Endothelial cell of umbilical vein (primary cell): ENCODE results near the gene ANKS1B. TPM values are rescaled to one million over a fixed set of nuclear protein-coding genes. Genes with fewer than 3 reads are reported as not detected.

ENCODE experiments used
- BruUV-seq: library from RNA; stranded (reverse); fragments of 400-500 nt; replicated peaks from 2 replicates; lab custom pipeline; 2021; lab: Mats Ljungman, UMichigan
- CTCF ChIA-PET: fragments of 300-600, 350-600 bp; sonication (Branson Sonifier 250); formaldehyde crosslinking; loops from one replicate; lab custom pipeline; 2021; ENCODE audit warnings: antibody characterized with exemption, inconsistent platforms; lab: Charles Lee
- POLR2A ChIA-PET: fragments of 300-600, 350-600 bp; sonication (Branson Sonifier 250); formaldehyde crosslinking; loops from one replicate; lab custom pipeline; 2021; ENCODE audit warnings: antibody characterized with exemption, inconsistent platforms; lab: Charles Lee
- DNase-seq: peaks from one replicate; pipeline ENCODE4 v3.0.0-alpha.2; 2011; ENCODE audit warnings: low read depth, low spot score
- FAIRE-seq: peaks from 2 replicates; lab custom pipeline; 2011; peaks lifted over from hg19 to GRCh38; lab: Jason Lieb, UNC
- H2AFZ ChIP-seq: 2 replicates; pipeline ENCODE4 v1.6.0; 2012; ENCODE audit warnings: low read depth, low read length, control low read depth, inconsistent platforms
- H3K27ac ChIP-seq: 2 replicates; pipeline ENCODE4 v1.5.1; 2011; ENCODE audit warnings: low read depth, mild to moderate bottlenecking, control low read depth, low read length, moderate library complexity; ENCODE audit not compliant: insufficient read depth
- H3K27me3 ChIP-seq, 2 experiments: 2 replicates each; pipeline versions ENCODE4 v1.6.0 to v1.6.1; 2011; ENCODE audit warnings: low read length in 2 of 2, mixed read lengths in 1 of 2; ENCODE audit not compliant: control insufficient read depth in 2 of 2, insufficient read depth in 2 of 2
- H3K36me3 ChIP-seq, 2 experiments: 2 replicates in 1 of 2; 3 replicates in 1 of 2; pipeline ENCODE4 v1.5.1; 2011; ENCODE audit warnings: low read length in 2 of 2, mild to moderate bottlenecking in 1 of 2, moderate library complexity in 1 of 2; ENCODE audit not compliant: control insufficient read depth in 2 of 2, insufficient read depth in 2 of 2; ENCODE audit errors: extremely low read depth in 1 of 2
- H3K4me1 ChIP-seq: 3 replicates; pipeline ENCODE4 v1.5.1; 2011; ENCODE audit warnings: mild to moderate bottlenecking, low read length; ENCODE audit not compliant: control insufficient read depth, insufficient read depth; ENCODE audit errors: extremely low read depth
- H3K4me2 ChIP-seq: 2 replicates; pipeline ENCODE4 v1.6.1; 2011; ENCODE audit warnings: low read length, control low read depth, mixed read lengths; ENCODE audit not compliant: insufficient read depth
- H3K4me3 ChIP-seq, 3 experiments: fragments of 200-600 bp in 1 of 3; sonication (generic), shearing (Covaris generic) in 1 of 3; replicated peaks in 1 of 3; 2 replicates each; pipeline ENCODE4 v1.5.1; 2011 to 2016; ENCODE audit warnings: control low read depth in 3 of 3, low read length in 3 of 3, mild to moderate bottlenecking in 2 of 3, inconsistent platforms in 1 of 3, low read depth in 1 of 3, moderate library complexity in 1 of 3; ENCODE audit not compliant: insufficient read depth in 1 of 3
- H3K79me2 ChIP-seq: 2 replicates; pipeline ENCODE4 v1.6.0; 2012; ENCODE audit warnings: low read length, inconsistent platforms; ENCODE audit not compliant: control insufficient read depth, insufficient read depth
- H3K9ac ChIP-seq: replicated peaks from 2 replicates; pipeline ENCODE3; 2011; ENCODE audit warnings: low read length, control low read depth; ENCODE audit not compliant: insufficient read depth; ENCODE audit errors: extremely low read depth
- H3K9me1 ChIP-seq: replicated peaks from 3 replicates; pipeline ENCODE4 v1.6.0; 2011; ENCODE audit warnings: mild to moderate bottlenecking, low read length; ENCODE audit not compliant: control insufficient read depth, insufficient read depth; ENCODE audit errors: extremely low read depth
- H3K9me3 ChIP-seq: replicated peaks from 2 replicates; pipeline ENCODE4 v1.5.1; 2012; ENCODE audit warnings: low read length, inconsistent platforms; ENCODE audit not compliant: control insufficient read depth, insufficient read depth
- H4K20me1 ChIP-seq: replicated peaks from 2 replicates; pipeline ENCODE3; 2011; ENCODE audit warnings: mild to moderate bottlenecking, low read length; ENCODE audit not compliant: control insufficient read depth, insufficient read depth; ENCODE audit errors: extremely low read depth
- EZH2 ChIP-seq: IDR thresholded peaks from 2 replicates; pipeline ENCODE4 v1.6.1; 2012; ENCODE audit warnings: borderline replicate concordance, low read depth, mild to moderate bottlenecking, moderate library complexity, low read length, inconsistent platforms; ENCODE audit not compliant: severe bottlenecking
- JUN ChIP-seq: IDR thresholded peaks from 2 replicates; pipeline ENCODE4 v1.6.1; 2011; ENCODE audit warnings: borderline replicate concordance, low read depth; ENCODE audit not compliant: insufficient read length, insufficient read depth
- MYC ChIP-seq: IDR thresholded peaks from one replicate; pipeline ENCODE4 v1.6.1; 2011; ENCODE audit warnings: mild to moderate bottlenecking, low read depth, low read length
- POLR2A ChIP-seq: IDR thresholded peaks from 2 replicates; pipeline ENCODE4 v1.6.1; 2012; ENCODE audit warnings: low read depth, mild to moderate bottlenecking, control low read depth, low read length
- POLR2AphosphoS5 ChIP-seq: IDR thresholded peaks from 2 replicates; pipeline ENCODE4 v1.6.1; 2012; ENCODE audit warnings: low read depth, mild to moderate bottlenecking, control low read depth, low read length, moderate library complexity; ENCODE audit not compliant: insufficient read depth
- dilution Hi-C: fragments of 300-500 bp; cut with MboI; formaldehyde crosslinking; loops from one replicate; pipeline ENCODE4 v1.15.0; 2019; ENCODE audit warnings: low sequenced_read_pairs; ENCODE audit not compliant: extremely low pct_ligation_motif_present
- intact Hi-C: fragments of 100-400 bp; cut with micrococcal nuclease; formaldehyde crosslinking; loops from one replicate; pipeline ENCODE4 v1.10.0; 2022
- polyA plus RNA-seq, 4 experiments: library from polyadenylated mRNA; depleted of rRNA in 3 of 4; stranded (reverse) in 3 of 4; unstranded in 1 of 4; fragments of >200 nt; gene quantifications; 2 replicates each; pipeline versions ENCODE4 v1.2.1 to v1.2.3, GENCODE V29; 2011 to 2012; ENCODE audit warnings: missing spikeins in 1 of 4
- total RNA-seq: library from RNA; stranded (reverse); gene quantifications from 2 replicates; pipeline ENCODE4 v1.2.3, GENCODE V29; 2021
- TF ChIP-seq, protein P1 (sequence below), 2 donors: IDR thresholded peaks; 1 replicate in 1 of 2; 2 replicates in 1 of 2; pipeline ENCODE4 v1.5.1; 2011; ENCODE audit warnings: low read length in 2 of 2, mild to moderate bottlenecking in 2 of 2, moderate library complexity in 2 of 2, control low read depth in 1 of 2, inconsistent platforms in 1 of 2, low read depth in 1 of 2; ENCODE audit not compliant: insufficient read depth in 1 of 2; ENCODE audit errors: extremely low read depth in 1 of 2

ANKS1B gene
- total and polyA plus RNA-seq, 2 donors (not counting 3 experiments of a cell fraction or from before 2014, with no cell fraction given): 0.15 to 0.38 TPM

DNA sequence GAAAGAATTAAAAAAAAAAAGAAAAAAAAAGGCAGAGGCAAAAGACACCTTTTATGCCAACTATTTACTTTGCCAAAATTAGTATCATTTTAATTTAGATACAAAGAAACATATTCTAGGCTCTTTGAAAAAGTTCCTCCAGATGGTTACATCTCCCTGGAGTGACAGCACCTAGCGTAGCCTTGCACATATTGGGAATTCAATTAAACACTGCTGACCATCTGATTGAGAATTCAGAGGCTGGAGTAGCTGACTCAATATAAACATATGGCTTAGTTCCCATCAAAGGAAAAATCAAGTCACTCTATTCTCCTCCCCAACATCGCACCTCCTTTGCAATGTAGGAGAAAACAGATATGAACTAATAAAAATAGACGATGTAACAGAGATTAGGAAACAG is 36.4 kb downstream of the ANKS1B start:
- no peak for TF ChIP-seq POLR2AphosphoS5
- TF ChIP-seq, protein P1, sequence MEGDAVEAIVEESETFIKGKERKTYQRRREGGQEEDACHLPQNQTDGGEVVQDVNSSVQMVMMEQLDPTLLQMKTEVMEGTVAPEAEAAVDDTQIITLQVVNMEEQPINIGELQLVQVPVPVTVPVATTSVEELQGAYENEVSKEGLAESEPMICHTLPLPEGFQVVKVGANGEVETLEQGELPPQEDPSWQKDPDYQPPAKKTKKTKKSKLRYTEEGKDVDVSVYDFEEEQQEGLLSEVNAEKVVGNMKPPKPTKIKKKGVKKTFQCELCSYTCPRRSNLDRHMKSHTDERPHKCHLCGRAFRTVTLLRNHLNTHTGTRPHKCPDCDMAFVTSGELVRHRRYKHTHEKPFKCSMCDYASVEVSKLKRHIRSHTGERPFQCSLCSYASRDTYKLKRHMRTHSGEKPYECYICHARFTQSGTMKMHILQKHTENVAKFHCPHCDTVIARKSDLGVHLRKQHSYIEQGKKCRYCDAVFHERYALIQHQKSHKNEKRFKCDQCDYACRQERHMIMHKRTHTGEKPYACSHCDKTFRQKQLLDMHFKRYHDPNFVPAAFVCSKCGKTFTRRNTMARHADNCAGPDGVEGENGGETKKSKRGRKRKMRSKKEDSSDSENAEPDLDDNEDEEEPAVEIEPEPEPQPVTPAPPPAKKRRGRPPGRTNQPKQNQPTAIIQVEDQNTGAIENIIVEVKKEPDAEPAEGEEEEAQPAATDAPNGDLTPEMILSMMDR (IDR thresholded peaks at IDR 0.05; ENCODE audit: extremely low read depth in 1 of 2, insufficient read depth in 1 of 2, low read depth in 1 of 2, low read length in 2 of 2): no peak
- no peak for TF ChIP-seq EZH2
- TF ChIP-seq POLR2A: no peak
- no peak for TF ChIP-seq JUN
- TF ChIP-seq MYC: no peak
- dilution Hi-C loops: no loop called here
- CTCF ChIA-PET: interaction anchor here (0.8 kb wide), 1 partner anchor 12 kb away, joined by 3 read pairs; no protein-coding TSS in a partner anchor
- DNase-seq: no peak
- POLR2A ChIA-PET: no interaction called here
- Histone ChIP-seq H3K27me3 (no peaks in the 10 kb centered on the region), H3K27ac (no peak overlapping the region), H2AFZ (no peak overlapping the region), H3K9ac (no peak overlapping the region), H3K9me1 (no peaks in the 10 kb centered on the region), H3K79me2 (no peaks in the 10 kb centered on the region), H3K4me2 (no peak overlapping the region), H3K4me3 (no peak overlapping the region), H3K9me3 (no peaks in the 10 kb centered on the region), H4K20me1 (no peaks in the 10 kb centered on the region), H3K4me1 (no peaks in the 10 kb centered on the region), H3K36me3 (no peaks in the 10 kb centered on the region)
- FAIRE-seq: no peak
- intact Hi-C loops: no loop called here
- no TSS peak for BruUV-seq

DNA sequence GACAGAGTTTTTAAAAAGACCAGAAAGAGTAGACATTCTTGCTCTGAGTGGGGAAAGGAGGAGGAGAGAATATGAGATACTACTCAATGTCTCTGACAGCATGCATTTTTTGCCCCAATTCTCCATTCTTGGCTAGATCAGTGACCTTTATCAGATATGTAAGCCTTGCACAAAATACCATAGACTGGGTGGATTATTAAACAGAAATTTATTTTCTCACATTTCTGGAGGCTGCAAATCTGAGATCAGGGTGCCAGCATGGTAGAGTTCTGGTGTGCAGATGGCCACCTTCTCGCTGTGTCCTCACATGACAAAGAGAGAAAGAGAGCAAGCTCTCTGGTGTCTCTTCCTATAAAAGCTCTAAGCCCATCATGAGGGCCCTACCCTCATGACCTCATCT is 38.6 kb downstream of the ANKS1B start:
- dilution Hi-C loops: no loop called here
- Histone ChIP-seq H3K27ac (no peak overlapping the region), H4K20me1 (no peaks in the 10 kb centered on the region), H3K4me1 (no peaks in the 10 kb centered on the region), H3K36me3 (no peaks in the 10 kb centered on the region), H3K9me1 (no peaks in the 10 kb centered on the region), H3K4me3 (no peak overlapping the region), H3K4me2 (no peak overlapping the region), H3K9ac (no peak overlapping the region), H3K79me2 (no peaks in the 10 kb centered on the region), H3K9me3 (no peaks in the 10 kb centered on the region), H3K27me3 (no peaks in the 10 kb centered on the region), H2AFZ (no peak overlapping the region)
- no TSS peak for BruUV-seq
- no peak for FAIRE-seq
- intact Hi-C loops: no loop called here
- ChIA-PET CTCF (no interaction called here), POLR2A (no interaction called here)
- no peak for TF ChIP-seq POLR2AphosphoS5
- no peak for TF ChIP-seq JUN
- DNase-seq: no peak
